ENCODE measurements around the gene BICD2.

DNA sequence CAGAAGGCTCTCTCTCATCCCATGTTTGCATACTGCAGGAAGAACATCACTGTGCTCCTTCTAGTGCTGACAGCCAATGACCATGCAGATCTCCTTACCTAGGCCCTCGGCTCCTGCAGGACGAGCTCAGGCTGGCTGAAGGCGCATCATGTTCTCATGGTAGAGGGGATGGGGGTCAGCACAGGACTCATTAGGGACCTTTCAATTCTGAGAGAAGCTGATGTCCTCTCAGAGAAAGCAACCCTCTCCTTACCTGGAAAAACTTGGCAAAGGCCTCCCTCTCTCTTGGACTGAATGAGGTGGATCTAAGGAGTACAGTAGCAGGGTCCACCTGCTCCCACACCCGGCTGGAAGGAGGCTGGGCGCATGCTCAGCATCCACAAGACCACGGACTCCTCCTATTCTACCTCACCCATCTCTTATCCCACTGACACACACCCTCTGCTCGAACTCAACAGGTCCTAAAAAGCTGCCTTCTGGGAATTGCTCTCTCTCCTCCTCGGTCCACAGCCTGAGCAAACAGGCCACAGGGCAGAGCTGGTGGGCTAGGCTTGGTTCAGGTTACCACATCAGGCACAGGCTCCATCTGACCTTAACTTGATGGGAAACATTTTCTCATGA lies 97.6 kb downstream of the BICD2 start:
- TF ChIP-seq, protein P1, sequence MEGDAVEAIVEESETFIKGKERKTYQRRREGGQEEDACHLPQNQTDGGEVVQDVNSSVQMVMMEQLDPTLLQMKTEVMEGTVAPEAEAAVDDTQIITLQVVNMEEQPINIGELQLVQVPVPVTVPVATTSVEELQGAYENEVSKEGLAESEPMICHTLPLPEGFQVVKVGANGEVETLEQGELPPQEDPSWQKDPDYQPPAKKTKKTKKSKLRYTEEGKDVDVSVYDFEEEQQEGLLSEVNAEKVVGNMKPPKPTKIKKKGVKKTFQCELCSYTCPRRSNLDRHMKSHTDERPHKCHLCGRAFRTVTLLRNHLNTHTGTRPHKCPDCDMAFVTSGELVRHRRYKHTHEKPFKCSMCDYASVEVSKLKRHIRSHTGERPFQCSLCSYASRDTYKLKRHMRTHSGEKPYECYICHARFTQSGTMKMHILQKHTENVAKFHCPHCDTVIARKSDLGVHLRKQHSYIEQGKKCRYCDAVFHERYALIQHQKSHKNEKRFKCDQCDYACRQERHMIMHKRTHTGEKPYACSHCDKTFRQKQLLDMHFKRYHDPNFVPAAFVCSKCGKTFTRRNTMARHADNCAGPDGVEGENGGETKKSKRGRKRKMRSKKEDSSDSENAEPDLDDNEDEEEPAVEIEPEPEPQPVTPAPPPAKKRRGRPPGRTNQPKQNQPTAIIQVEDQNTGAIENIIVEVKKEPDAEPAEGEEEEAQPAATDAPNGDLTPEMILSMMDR (IDR thresholded peaks at IDR 0.05; ENCODE audit: control extremely low read depth in 1 of 3, insufficient read depth in 1 of 3, low read depth in 1 of 3, low read length in 3 of 3), result no peak
- TF ChIP-seq, protein P2, sequence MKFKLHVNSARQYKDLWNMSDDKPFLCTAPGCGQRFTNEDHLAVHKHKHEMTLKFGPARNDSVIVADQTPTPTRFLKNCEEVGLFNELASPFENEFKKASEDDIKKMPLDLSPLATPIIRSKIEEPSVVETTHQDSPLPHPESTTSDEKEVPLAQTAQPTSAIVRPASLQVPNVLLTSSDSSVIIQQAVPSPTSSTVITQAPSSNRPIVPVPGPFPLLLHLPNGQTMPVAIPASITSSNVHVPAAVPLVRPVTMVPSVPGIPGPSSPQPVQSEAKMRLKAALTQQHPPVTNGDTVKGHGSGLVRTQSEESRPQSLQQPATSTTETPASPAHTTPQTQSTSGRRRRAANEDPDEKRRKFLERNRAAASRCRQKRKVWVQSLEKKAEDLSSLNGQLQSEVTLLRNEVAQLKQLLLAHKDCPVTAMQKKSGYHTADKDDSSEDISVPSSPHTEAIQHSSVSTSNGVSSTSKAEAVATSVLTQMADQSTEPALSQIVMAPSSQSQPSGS (IDR thresholded peaks at IDR 0.05; ENCODE audit: low read length), result no peak
- TF ChIP-seq POLR2A (IDR thresholded peaks at IDR 0.05; ENCODE audit: control extremely low read depth in 1 of 2, low read depth in 2 of 2, low read length in 2 of 2), result no peak
- TF ChIP-seq POLR2AphosphoS5 (IDR thresholded peaks at IDR 0.05; ENCODE audit: low read depth, low read length), result no peak
- no peak for TF ChIP-seq GABPA (IDR thresholded peaks at IDR 0.05; ENCODE audit: borderline replicate concordance, insufficient read depth, low read length)
- TF ChIP-seq RFX5 (IDR thresholded peaks at IDR 0.05; ENCODE audit: borderline replicate concordance, low read depth, low read length), result no peak
- no peak for TF ChIP-seq YY1 (IDR thresholded peaks at IDR 0.05; ENCODE audit: low read depth, low read length)

All from H1 (cell line).